PFSK-1 (cell line): ENCODE data around the gene HHAT.

Experiments
- FOXP2 ChIP-seq: optimal IDR thresholded peaks from 2 replicates; pipeline ENCODE3; 2011; ENCODE audit warnings: borderline replicate concordance, control low read depth, inconsistent platforms; ENCODE audit not compliant: insufficient read depth; ENCODE audit errors: extremely low read length, extremely low read depth
- POLR2AphosphoS5 ChIP-seq: IDR thresholded peaks from 2 replicates; pipeline ENCODE4 v1.6.1; 2012; ENCODE audit warnings: low read depth, mild to moderate bottlenecking, control low read depth, low read length, moderate library complexity
- SIN3A ChIP-seq: IDR thresholded peaks from 2 replicates; pipeline ENCODE4 v1.6.1; 2012; ENCODE audit warnings: mild to moderate bottlenecking, low read length, moderate library complexity, borderline replicate concordance; ENCODE audit not compliant: insufficient read depth
- TAF1 ChIP-seq: IDR thresholded peaks from 2 replicates; pipeline ENCODE4 v1.6.1; 2012; ENCODE audit warnings: low read length, control low read depth, borderline replicate concordance; ENCODE audit not compliant: insufficient read depth
- TF ChIP-seq, protein P1 (sequence below), 2 experiments: IDR thresholded peaks; 2 replicates each; pipeline versions ENCODE4 v1.6.1 to v1.8.0; 2011 to 2012; ENCODE audit warnings: low read depth in 2 of 2, low read length in 2 of 2, control low read depth in 1 of 2, inconsistent platforms in 1 of 2, mild to moderate bottlenecking in 1 of 2, moderate library complexity in 1 of 2; ENCODE audit not compliant: insufficient read depth in 1 of 2

Gene HHAT

DNA sequence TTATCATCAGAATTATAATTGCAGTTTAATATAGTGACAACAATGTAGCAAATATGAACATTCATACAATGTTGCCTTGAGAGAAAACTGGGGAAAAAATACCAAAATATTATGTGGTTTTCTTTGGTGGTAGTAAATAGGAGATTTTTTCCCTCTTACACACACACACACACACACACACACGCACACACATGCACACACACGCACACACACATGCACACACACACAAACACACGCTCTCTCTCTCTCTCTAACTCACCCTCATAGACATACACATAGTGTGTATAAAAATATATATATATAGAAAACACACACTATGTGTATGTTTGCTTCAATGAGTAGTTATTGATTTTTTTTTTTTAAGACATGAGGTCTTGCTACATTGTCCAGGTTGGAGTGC lies 211.6 kb downstream of the HHAT start:
- TF ChIP-seq POLR2AphosphoS5: no peak
- TF ChIP-seq SIN3A: no peak
- no peak for TF ChIP-seq FOXP2
- TF ChIP-seq TAF1: no peak
- TF ChIP-seq, protein P1, sequence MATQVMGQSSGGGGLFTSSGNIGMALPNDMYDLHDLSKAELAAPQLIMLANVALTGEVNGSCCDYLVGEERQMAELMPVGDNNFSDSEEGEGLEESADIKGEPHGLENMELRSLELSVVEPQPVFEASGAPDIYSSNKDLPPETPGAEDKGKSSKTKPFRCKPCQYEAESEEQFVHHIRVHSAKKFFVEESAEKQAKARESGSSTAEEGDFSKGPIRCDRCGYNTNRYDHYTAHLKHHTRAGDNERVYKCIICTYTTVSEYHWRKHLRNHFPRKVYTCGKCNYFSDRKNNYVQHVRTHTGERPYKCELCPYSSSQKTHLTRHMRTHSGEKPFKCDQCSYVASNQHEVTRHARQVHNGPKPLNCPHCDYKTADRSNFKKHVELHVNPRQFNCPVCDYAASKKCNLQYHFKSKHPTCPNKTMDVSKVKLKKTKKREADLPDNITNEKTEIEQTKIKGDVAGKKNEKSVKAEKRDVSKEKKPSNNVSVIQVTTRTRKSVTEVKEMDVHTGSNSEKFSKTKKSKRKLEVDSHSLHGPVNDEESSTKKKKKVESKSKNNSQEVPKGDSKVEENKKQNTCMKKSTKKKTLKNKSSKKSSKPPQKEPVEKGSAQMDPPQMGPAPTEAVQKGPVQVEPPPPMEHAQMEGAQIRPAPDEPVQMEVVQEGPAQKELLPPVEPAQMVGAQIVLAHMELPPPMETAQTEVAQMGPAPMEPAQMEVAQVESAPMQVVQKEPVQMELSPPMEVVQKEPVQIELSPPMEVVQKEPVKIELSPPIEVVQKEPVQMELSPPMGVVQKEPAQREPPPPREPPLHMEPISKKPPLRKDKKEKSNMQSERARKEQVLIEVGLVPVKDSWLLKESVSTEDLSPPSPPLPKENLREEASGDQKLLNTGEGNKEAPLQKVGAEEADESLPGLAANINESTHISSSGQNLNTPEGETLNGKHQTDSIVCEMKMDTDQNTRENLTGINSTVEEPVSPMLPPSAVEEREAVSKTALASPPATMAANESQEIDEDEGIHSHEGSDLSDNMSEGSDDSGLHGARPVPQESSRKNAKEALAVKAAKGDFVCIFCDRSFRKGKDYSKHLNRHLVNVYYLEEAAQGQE (IDR thresholded peaks at IDR 0.05; ENCODE audit: insufficient read depth in 1 of 2, low read depth in 2 of 2, low read length in 2 of 2): no peak

DNA sequence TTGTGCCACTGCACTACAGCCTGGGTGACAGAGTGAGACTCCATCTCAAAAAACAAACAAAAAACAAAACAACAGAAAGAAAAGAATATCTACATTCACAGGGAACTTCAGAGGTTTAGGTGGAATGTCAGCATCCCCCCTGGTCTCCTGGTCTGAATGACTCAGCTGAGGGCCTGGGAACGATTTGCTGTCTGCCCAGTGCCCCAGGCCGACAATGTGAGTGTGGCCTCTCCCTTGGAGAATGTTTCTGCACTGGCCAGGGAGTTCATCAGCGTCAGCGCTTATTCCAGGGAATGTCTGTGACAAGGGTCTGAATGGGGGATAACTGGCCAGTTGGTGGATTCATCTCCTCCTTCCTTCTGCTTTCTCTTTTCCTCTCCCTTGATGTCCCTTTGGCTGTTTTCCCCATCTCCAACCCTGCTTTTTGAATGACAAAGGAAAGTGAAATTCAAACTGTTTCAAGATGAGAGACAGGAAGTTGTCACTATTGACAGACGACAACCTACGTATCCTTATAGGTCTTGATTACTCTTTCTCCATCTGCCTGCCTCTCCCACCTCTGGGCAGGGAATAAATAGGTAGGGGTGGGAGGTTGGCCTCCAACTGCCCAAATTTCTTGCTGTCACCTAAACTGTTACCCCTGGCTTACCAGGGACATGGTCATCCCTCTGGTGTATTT lies 213.1 kb downstream of the HHAT start:
- TF ChIP-seq TAF1: no peak
- no peak for TF ChIP-seq POLR2AphosphoS5
- TF ChIP-seq SIN3A: no peak
- TF ChIP-seq, protein P1 (IDR thresholded peaks at IDR 0.05; ENCODE audit: insufficient read depth in 1 of 2, low read depth in 2 of 2, low read length in 2 of 2): no peak
- TF ChIP-seq FOXP2: no peak

DNA sequence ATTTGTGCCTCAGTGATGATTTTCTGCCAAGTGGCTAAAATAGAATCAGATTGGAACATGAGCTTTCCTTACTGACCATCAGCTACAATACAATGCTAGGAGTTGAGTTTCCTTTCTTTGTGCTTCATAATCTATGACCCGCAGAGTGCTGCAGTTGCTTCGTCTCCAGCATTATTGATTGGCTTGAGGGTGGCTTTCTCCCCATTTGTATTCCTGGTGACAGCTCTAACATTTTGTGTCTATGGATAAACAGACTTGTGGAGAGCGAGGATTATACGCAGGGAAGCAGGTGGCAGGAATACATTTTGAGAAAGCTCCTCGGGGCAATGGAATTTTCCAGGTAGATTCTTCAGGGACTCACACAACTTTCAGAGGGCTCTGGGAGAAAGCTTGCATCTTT lies 223.2 kb downstream of the HHAT start:
- TF ChIP-seq POLR2AphosphoS5 (no peak), SIN3A (no peak), FOXP2 (no peak), TAF1 (no peak)
- TF ChIP-seq, protein P1 (IDR thresholded peaks at IDR 0.05; ENCODE audit: insufficient read depth in 1 of 2, low read depth in 2 of 2, low read length in 2 of 2): no peak

DNA sequence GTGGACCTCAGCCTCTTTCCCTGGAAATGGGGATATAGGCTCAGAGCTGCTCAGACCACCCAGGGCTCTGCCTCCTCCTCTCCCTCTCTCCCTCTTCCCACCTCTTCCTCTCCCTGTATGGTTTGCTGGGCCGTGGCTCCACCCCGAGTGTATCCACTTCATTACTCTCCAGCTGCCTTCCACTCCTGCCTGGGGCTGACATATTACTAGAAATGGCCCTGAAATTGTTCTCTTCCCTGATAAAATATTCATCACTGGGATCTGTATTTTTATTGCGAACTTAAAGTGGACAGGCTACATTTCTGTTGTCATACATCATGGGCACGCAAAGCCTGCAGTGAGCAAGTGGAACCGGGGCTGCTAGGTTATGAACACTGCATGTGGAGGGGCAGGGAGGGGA lies 225.0 kb downstream of the HHAT start:
- TF ChIP-seq, protein P1 (IDR thresholded peaks at IDR 0.05; ENCODE audit: insufficient read depth in 1 of 2, low read depth in 2 of 2, low read length in 2 of 2): no peak
- TF ChIP-seq SIN3A (no peak), POLR2AphosphoS5 (no peak), TAF1 (no peak), FOXP2 (no peak)

DNA sequence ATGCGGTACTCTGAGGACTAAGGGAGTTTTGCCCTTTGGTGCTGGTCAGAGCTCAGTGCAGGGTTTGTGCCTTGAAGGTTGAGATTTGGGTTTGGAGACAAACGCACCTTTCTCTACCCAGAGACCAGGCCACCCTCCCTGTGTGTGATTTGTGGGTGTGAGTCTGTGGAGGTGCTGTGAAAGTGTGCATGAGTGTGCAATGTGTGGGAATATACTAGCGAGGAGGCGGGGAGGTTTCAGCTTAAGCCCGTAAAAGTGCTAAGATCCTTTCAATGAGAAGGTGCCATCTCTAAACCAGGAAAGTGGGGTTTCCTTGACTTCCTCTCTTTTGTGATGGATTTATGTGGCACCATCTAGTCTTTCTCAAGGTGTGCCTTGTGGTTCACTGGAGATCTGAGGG lies 225.7 kb downstream of the HHAT start:
- TF ChIP-seq POLR2AphosphoS5: no peak
- TF ChIP-seq SIN3A: no peak
- TF ChIP-seq, protein P1 (IDR thresholded peaks at IDR 0.05; ENCODE audit: insufficient read depth in 1 of 2, low read depth in 2 of 2, low read length in 2 of 2): no peak
- no peak for TF ChIP-seq FOXP2
- no peak for TF ChIP-seq TAF1
